Stimulated activated CD4-positive, alpha-beta T cell treated with anti-CD3 and anti-CD28 coated beads, Interleukin-4, amount 100 ng/mL, for 4 hours (primary cell): ENCODE results near the gene SCLT1.

ENCODE experiments used
- DNase-seq, 2 experiments: peaks; one replicate each; pipeline ENCODE4 v3.0.0-alpha.2; 2020

The SCLT1 gene

GRCh38 chr4:128955751-128956150, 137.6 kb downstream of the SCLT1 start:
- no peak for DNase-seq

GRCh38 chr4:128954941-128955340, 138.4 kb downstream of the SCLT1 start:
- no peak for DNase-seq

GRCh38 chr4:128951316-128951715, 142.0 kb downstream of the SCLT1 start:
- DNase-seq: no peak

GRCh38 chr4:128950796-128951195, 142.5 kb downstream of the SCLT1 start:
- DNase-seq: no peak

- no peak for DNase-seq
These were observed 146.4 kb downstream of the SCLT1 start for GRCh38 chr4:128946916-128947315.

GRCh38 chr4:128942607-128943006, 150.7 kb downstream of the SCLT1 start:
- no peak for DNase-seq

- no peak for DNase-seq
These were observed 152.4 kb downstream of the SCLT1 start for GRCh38 chr4:128940971-128941370.

GRCh38 chr4:128930051-128930450, 163.3 kb downstream of the SCLT1 start:
- no peak for DNase-seq

GRCh38 chr4:128924951-128925350, 168.4 kb downstream of the SCLT1 start:
- no peak for DNase-seq

GRCh38 chr4:128921954-128922353, 171.4 kb downstream of the SCLT1 start:
- no peak for DNase-seq

GRCh38 chr4:128917781-128918180, 175.6 kb downstream of the SCLT1 start:
- DNase-seq: no peak

GRCh38 chr4:128916832-128917231, 176.5 kb downstream of the SCLT1 start:
- peak in 1 of 2 experiments; percentile 2 for DNase-seq

- no peak for DNase-seq
These were observed 177.8 kb downstream of the SCLT1 start for GRCh38 chr4:128915544-128915943.

- no peak for DNase-seq
These were observed 180.1 kb downstream of the SCLT1 start for GRCh38 chr4:128913228-128913627.

- no peak for DNase-seq
These were observed 184.6 kb downstream of the SCLT1 start for GRCh38 chr4:128908735-128909134.

- DNase-seq: no peak
These were observed 185.4 kb downstream of the SCLT1 start for GRCh38 chr4:128907981-128908380.

- no peak for DNase-seq
These were observed 186.8 kb downstream of the SCLT1 start for GRCh38 chr4:128906581-128906980.

GRCh38 chr4:128904821-128905220, 188.5 kb downstream of the SCLT1 start:
- DNase-seq: no peak

GRCh38 chr4:128880662-128881061, 212.7 kb downstream of the SCLT1 start:
- DNase-seq: no peak

- no peak for DNase-seq
These were observed 213.4 kb downstream of the SCLT1 start for GRCh38 chr4:128879971-128880370.

- DNase-seq: no peak
These were observed 214.1 kb downstream of the SCLT1 start for GRCh38 chr4:128879283-128879682.

GRCh38 chr4:128877934-128878333, 215.4 kb downstream of the SCLT1 start:
- DNase-seq: no peak

GRCh38 chr4:128876200-128876599, 217.1 kb downstream of the SCLT1 start:
- no peak for DNase-seq

GRCh38 chr4:128871948-128872347, 221.4 kb downstream of the SCLT1 start:
- DNase-seq: no peak

- DNase-seq: no peak
These were observed 223.4 kb downstream of the SCLT1 start for GRCh38 chr4:128869776-128870509.
